ENCODE measurements around the gene GARIN1A.

DNA sequence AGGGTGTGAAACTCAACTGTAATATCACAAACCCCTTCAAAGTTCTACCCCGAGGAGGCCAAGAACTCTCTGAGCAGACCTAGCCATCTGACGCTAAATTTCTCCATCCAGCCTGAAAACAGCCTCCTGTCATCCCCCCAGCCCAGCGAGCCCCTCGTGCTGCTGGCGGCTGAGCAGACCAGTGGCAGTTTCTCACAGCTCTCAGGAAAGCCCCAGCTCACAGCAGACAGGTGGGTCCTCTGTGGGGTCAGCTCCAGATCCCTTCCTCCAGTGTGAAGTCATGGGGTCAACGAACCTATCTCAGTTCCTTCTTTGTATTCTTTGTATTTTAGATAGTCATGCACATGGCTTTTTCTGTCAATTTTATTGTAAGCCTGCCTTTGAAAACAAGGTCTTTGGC, 7.8 kb downstream of the GARIN1A start:
- TF ChIP-seq, protein P1, sequence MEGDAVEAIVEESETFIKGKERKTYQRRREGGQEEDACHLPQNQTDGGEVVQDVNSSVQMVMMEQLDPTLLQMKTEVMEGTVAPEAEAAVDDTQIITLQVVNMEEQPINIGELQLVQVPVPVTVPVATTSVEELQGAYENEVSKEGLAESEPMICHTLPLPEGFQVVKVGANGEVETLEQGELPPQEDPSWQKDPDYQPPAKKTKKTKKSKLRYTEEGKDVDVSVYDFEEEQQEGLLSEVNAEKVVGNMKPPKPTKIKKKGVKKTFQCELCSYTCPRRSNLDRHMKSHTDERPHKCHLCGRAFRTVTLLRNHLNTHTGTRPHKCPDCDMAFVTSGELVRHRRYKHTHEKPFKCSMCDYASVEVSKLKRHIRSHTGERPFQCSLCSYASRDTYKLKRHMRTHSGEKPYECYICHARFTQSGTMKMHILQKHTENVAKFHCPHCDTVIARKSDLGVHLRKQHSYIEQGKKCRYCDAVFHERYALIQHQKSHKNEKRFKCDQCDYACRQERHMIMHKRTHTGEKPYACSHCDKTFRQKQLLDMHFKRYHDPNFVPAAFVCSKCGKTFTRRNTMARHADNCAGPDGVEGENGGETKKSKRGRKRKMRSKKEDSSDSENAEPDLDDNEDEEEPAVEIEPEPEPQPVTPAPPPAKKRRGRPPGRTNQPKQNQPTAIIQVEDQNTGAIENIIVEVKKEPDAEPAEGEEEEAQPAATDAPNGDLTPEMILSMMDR (conservative IDR thresholded peaks at IDR 0.05; ENCODE audit: low read depth, low read length): no peak
- TF ChIP-seq MAFK (IDR thresholded peaks at IDR 0.05; ENCODE audit: low read depth, low read length) (no peak), BHLHE40 (IDR thresholded peaks at IDR 0.05; ENCODE audit: low read depth, low read length) (no peak), POLR2A (IDR thresholded peaks at IDR 0.05; ENCODE audit: low read depth, low read length) (no peak), RCOR1 (IDR thresholded peaks at IDR 0.05; ENCODE audit: insufficient replicate concordance, low read length) (no peak), RAD21 (IDR thresholded peaks at IDR 0.05; ENCODE audit: low read length) (no peak), CEBPB (IDR thresholded peaks at IDR 0.05; ENCODE audit: low read depth, low read length) (no peak), SMC3 (IDR thresholded peaks at IDR 0.05; ENCODE audit: low read depth, low read length) (no peak), MXI1 (IDR thresholded peaks at IDR 0.05; ENCODE audit: borderline replicate concordance, low read depth, low read length) (no peak), MAZ (IDR thresholded peaks at IDR 0.05; ENCODE audit: borderline replicate concordance, low read depth, low read length) (no peak)
- TF ChIP-seq, protein P2, sequence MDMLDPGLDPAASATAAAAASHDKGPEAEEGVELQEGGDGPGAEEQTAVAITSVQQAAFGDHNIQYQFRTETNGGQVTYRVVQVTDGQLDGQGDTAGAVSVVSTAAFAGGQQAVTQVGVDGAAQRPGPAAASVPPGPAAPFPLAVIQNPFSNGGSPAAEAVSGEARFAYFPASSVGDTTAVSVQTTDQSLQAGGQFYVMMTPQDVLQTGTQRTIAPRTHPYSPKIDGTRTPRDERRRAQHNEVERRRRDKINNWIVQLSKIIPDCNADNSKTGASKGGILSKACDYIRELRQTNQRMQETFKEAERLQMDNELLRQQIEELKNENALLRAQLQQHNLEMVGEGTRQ (IDR thresholded peaks at IDR 0.05; ENCODE audit: low read depth, low read length): no peak
- TF ChIP-seq, protein P3, sequence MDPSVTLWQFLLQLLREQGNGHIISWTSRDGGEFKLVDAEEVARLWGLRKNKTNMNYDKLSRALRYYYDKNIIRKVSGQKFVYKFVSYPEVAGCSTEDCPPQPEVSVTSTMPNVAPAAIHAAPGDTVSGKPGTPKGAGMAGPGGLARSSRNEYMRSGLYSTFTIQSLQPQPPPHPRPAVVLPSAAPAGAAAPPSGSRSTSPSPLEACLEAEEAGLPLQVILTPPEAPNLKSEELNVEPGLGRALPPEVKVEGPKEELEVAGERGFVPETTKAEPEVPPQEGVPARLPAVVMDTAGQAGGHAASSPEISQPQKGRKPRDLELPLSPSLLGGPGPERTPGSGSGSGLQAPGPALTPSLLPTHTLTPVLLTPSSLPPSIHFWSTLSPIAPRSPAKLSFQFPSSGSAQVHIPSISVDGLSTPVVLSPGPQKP (IDR thresholded peaks at IDR 0.05; ENCODE audit: borderline replicate concordance, low read depth, low read length): no peak

All from IMR-90 (cell line).